A549 (cell line): ENCODE results near the gene HUS1B. TPM values are rescaled to one million over a fixed set of nuclear protein-coding genes. Genes with fewer than 3 reads are reported as not detected.

Source experiments
- polyA plus RNA-seq, 4 experiments: library from polyadenylated mRNA; depleted of rRNA in 3 of 4; stranded (reverse); fragments of >200 nt; fragmentation: RNase III in 1 of 4; extraction: RNeasy Plus Mini Kit Qiagen cat#74134 plus additional on column Dnase treatment in 1 of 4; gene quantifications; 2 replicates in 3 of 4; 3 replicates in 1 of 4; pipeline ENCODE4 v1.2.3, GENCODE V29; 2011 to 2017

HUS1B gene
- polyA plus RNA-seq, 2 of the 4 experiments (the other 2 are of a cell fraction): 0.17 to 0.25 TPM

Other genes starting within 250 kb of the HUS1B start
- gene EXOC2, start 36.0 kb upstream of the HUS1B start, polyA plus RNA-seq (2011; rRNA removed): 22.0 and 22.9 TPM in 2 replicates
- gene EXOC2, start 36.0 kb upstream of the HUS1B start, polyA plus RNA-seq (2017; fragmentation: RNase III; extraction: RNeasy Plus Mini Kit Qiagen cat#74134 plus additional on column Dnase treatment): 13.1 to 13.6 TPM (median 13.3 TPM) in 3 replicates